ENCODE results near the gene FOCAD. TPM values are rescaled to one million over a fixed set of nuclear protein-coding genes. Genes with fewer than 3 reads are reported as not detected.
"Not testable (repeated sequence)": the region's sequence is repeated elsewhere in the genome, so short reads cannot be mapped to it uniquely, and the experiment has no call there.

Gene FOCAD
- total and polyA plus RNA-seq, 2 donors, result 12.7 to 32.3 TPM

GRCh38 chr9:20646656-20647055 lies 37.4 kb upstream of the FOCAD start:
- 97% methylated on average over 4 of the region's 4 CpGs for WGBS
- no peaks in the 10 kb centered on the region for H3K36me3 ChIP-seq (ENCODE audit: control insufficient read depth in 2 of 2, insufficient read depth in 2 of 2, low read length in 1 of 2)
- DNase-seq (ENCODE audit: low read depth in 6 of 9, low spot score in 9 of 9), result no peak

GRCh38 chr9:20649381-20649780 lies 34.7 kb upstream of the FOCAD start:
- no peak overlapping the region for H3K27ac ChIP-seq (ENCODE audit: low read depth in 1 of 2, low read length in 1 of 2)
- no peaks in the 10 kb centered on the region for H3K4me1 ChIP-seq (ENCODE audit: control insufficient read depth in 2 of 2, insufficient read depth in 2 of 2, low read length in 2 of 2)
- DNase-seq (ENCODE audit: low read depth in 6 of 9, low spot score in 9 of 9), result no peak
- no peaks in the 10 kb centered on the region for H3K36me3 ChIP-seq (ENCODE audit: control insufficient read depth in 2 of 2, insufficient read depth in 2 of 2, low read length in 1 of 2)
- H3K9me3 ChIP-seq (ENCODE audit: control insufficient read depth in 2 of 2, insufficient read depth in 1 of 2, low read length in 1 of 2), result no peaks in the 10 kb centered on the region
- 88% methylated on average over 1 of the region's 1 CpG for WGBS
- no peak overlapping the region for H3K4me3 ChIP-seq (ENCODE audit: low read length in 2 of 2)
- H3K27me3 ChIP-seq (ENCODE audit: control insufficient read depth in 2 of 2, insufficient read depth in 1 of 2, low read length in 1 of 2), result no peaks in the 10 kb centered on the region

More at GRCh38 chr9:20646656-20647055, 37.4 kb upstream of the FOCAD start:
- Histone ChIP-seq H3K4me1 (ENCODE audit: control insufficient read depth in 2 of 2, insufficient read depth in 2 of 2, low read length in 2 of 2) (no peaks in the 10 kb centered on the region), H3K27me3 (ENCODE audit: control insufficient read depth in 2 of 2, insufficient read depth in 1 of 2, low read length in 1 of 2) (no peaks in the 10 kb centered on the region), H3K27ac (ENCODE audit: low read depth in 1 of 2, low read length in 1 of 2) (no peak overlapping the region), H3K9me3 (ENCODE audit: control insufficient read depth in 2 of 2, insufficient read depth in 1 of 2, low read length in 1 of 2) (no peaks in the 10 kb centered on the region), H3K4me3 (ENCODE audit: low read length in 2 of 2) (no peak overlapping the region)

- Histone ChIP-seq H3K4me1 (ENCODE audit: control insufficient read depth in 2 of 2, insufficient read depth in 2 of 2, low read length in 2 of 2) (no peaks in the 10 kb centered on the region), H3K27ac (ENCODE audit: low read depth in 1 of 2, low read length in 1 of 2) (no peak overlapping the region), H3K27me3 (ENCODE audit: control insufficient read depth in 2 of 2, insufficient read depth in 1 of 2, low read length in 1 of 2) (no peaks in the 10 kb centered on the region), H3K4me3 (ENCODE audit: low read length in 2 of 2) (no peak overlapping the region), H3K9me3 (ENCODE audit: control insufficient read depth in 2 of 2, insufficient read depth in 1 of 2, low read length in 1 of 2) (no peaks in the 10 kb centered on the region), H3K36me3 (ENCODE audit: control insufficient read depth in 2 of 2, insufficient read depth in 2 of 2, low read length in 1 of 2) (no peaks in the 10 kb centered on the region)
- DNase-seq (ENCODE audit: low read depth in 6 of 9, low spot score in 9 of 9), result no peak
- 97% methylated on average over 4 of the region's 4 CpGs for WGBS
Observed at GRCh38 chr9:20650313-20650712, 33.7 kb upstream of the FOCAD start.

- no peaks in the 10 kb centered on the region for H3K36me3 ChIP-seq (ENCODE audit: control insufficient read depth in 2 of 2, insufficient read depth in 2 of 2, low read length in 1 of 2)
- no peak overlapping the region for H3K4me3 ChIP-seq (ENCODE audit: low read length in 2 of 2)
- H3K27me3 ChIP-seq (ENCODE audit: control insufficient read depth in 2 of 2, insufficient read depth in 1 of 2, low read length in 1 of 2), result no peaks in the 10 kb centered on the region
- no peaks in the 10 kb centered on the region for H3K4me1 ChIP-seq (ENCODE audit: control insufficient read depth in 2 of 2, insufficient read depth in 2 of 2, low read length in 2 of 2)
- no peak overlapping the region for H3K27ac ChIP-seq (ENCODE audit: low read depth in 1 of 2, low read length in 1 of 2)
- DNase-seq (ENCODE audit: low read depth in 6 of 9, low spot score in 9 of 9), result no peak
- no peaks in the 10 kb centered on the region for H3K9me3 ChIP-seq (ENCODE audit: control insufficient read depth in 2 of 2, insufficient read depth in 1 of 2, low read length in 1 of 2)
- 98% methylated on average over 4 of the region's 4 CpGs for WGBS
Observed at GRCh38 chr9:20650750-20651299, 33.2 kb upstream of the FOCAD start.

GRCh38 chr9:20651939-20652338 lies 32.1 kb upstream of the FOCAD start:
- no peaks in the 10 kb centered on the region for H3K9me3 ChIP-seq (ENCODE audit: control insufficient read depth in 2 of 2, insufficient read depth in 1 of 2, low read length in 1 of 2)
- no peak overlapping the region for H3K4me3 ChIP-seq (ENCODE audit: low read length in 2 of 2)
- no peaks in the 10 kb centered on the region for H3K4me1 ChIP-seq (ENCODE audit: control insufficient read depth in 2 of 2, insufficient read depth in 2 of 2, low read length in 2 of 2)
- no peaks in the 10 kb centered on the region for H3K27me3 ChIP-seq (ENCODE audit: control insufficient read depth in 2 of 2, insufficient read depth in 1 of 2, low read length in 1 of 2)
- no peak for DNase-seq (ENCODE audit: low read depth in 6 of 9, low spot score in 9 of 9)
- no peak overlapping the region for H3K27ac ChIP-seq (ENCODE audit: low read depth in 1 of 2, low read length in 1 of 2)
- 90% methylated on average over 4 of the region's 4 CpGs for WGBS
- H3K36me3 ChIP-seq (ENCODE audit: control insufficient read depth in 2 of 2, insufficient read depth in 2 of 2, low read length in 1 of 2), result no peaks in the 10 kb centered on the region

GRCh38 chr9:20658246-20658667 lies 25.8 kb upstream of the FOCAD start:
- H3K9me3 ChIP-seq (ENCODE audit: control insufficient read depth in 2 of 2, insufficient read depth in 1 of 2, low read length in 1 of 2); DNase-seq (ENCODE audit: low read depth in 6 of 9, low spot score in 9 of 9); H3K36me3 ChIP-seq (ENCODE audit: control insufficient read depth in 2 of 2, insufficient read depth in 2 of 2, low read length in 1 of 2); H3K4me1 ChIP-seq (ENCODE audit: control insufficient read depth in 2 of 2, insufficient read depth in 2 of 2, low read length in 2 of 2); H3K27me3 ChIP-seq (ENCODE audit: control insufficient read depth in 2 of 2, insufficient read depth in 1 of 2, low read length in 1 of 2): not testable (repeated sequence)
- Histone ChIP-seq H3K27ac (ENCODE audit: low read depth in 1 of 2, low read length in 1 of 2) (peak overlapping the region in 1 of 2 donors; percentile 55), H3K4me3 (ENCODE audit: low read length in 2 of 2) (peak overlapping the region; percentile 48 to 54)
- WGBS, result 64% methylated on average over 23 of the region's 27 CpGs

GRCh38 chr9:20658677-20659473 lies 25.2 kb upstream of the FOCAD start:
- no peaks in the 10 kb centered on the region for H3K36me3 ChIP-seq (ENCODE audit: control insufficient read depth in 2 of 2, insufficient read depth in 2 of 2, low read length in 1 of 2)
- DNase-seq (ENCODE audit: low read depth in 6 of 9, low spot score in 9 of 9), result peak in 4 of 9 donors; percentile 15 to 65 (median 18)
- H3K9me3 ChIP-seq (ENCODE audit: control insufficient read depth in 2 of 2, insufficient read depth in 1 of 2, low read length in 1 of 2), result no peaks in the 10 kb centered on the region
- peak overlapping the region in 1 of 2 donors; percentile 55 for H3K27ac ChIP-seq (ENCODE audit: low read depth in 1 of 2, low read length in 1 of 2)
- H3K4me3 ChIP-seq (ENCODE audit: low read length in 2 of 2), result peak overlapping the region; percentile 48 to 54
- 77% methylated on average over 13 of the region's 13 CpGs for WGBS
- no peaks in the 10 kb centered on the region for H3K27me3 ChIP-seq (ENCODE audit: control insufficient read depth in 2 of 2, insufficient read depth in 1 of 2, low read length in 1 of 2)
- H3K4me1 ChIP-seq (ENCODE audit: control insufficient read depth in 2 of 2, insufficient read depth in 2 of 2, low read length in 2 of 2), result peaks cover 0 to 9% of the 10 kb centered on the region in 2 donors

GRCh38 chr9:20659474-20659967 lies 24.5 kb upstream of the FOCAD start:
- no peak for DNase-seq (ENCODE audit: low read depth in 6 of 9, low spot score in 9 of 9)
- no peak overlapping the region for H3K27ac ChIP-seq (ENCODE audit: low read depth in 1 of 2, low read length in 1 of 2)
- WGBS, result 95% methylated on average over 2 of the region's 2 CpGs
- H3K36me3 ChIP-seq (ENCODE audit: control insufficient read depth in 2 of 2, insufficient read depth in 2 of 2, low read length in 1 of 2), result no peaks in the 10 kb centered on the region
- H3K9me3 ChIP-seq (ENCODE audit: control insufficient read depth in 2 of 2, insufficient read depth in 1 of 2, low read length in 1 of 2), result no peaks in the 10 kb centered on the region
- H3K4me3 ChIP-seq (ENCODE audit: low read length in 2 of 2), result no peak overlapping the region
- H3K27me3 ChIP-seq (ENCODE audit: control insufficient read depth in 2 of 2, insufficient read depth in 1 of 2, low read length in 1 of 2), result no peaks in the 10 kb centered on the region
- H3K4me1 ChIP-seq (ENCODE audit: control insufficient read depth in 2 of 2, insufficient read depth in 2 of 2, low read length in 2 of 2), result peaks cover 0 to 9% of the 10 kb centered on the region in 2 donors

GRCh38 chr9:20662156-20662555 lies 21.9 kb upstream of the FOCAD start:
- 90% methylated on average over 3 of the region's 3 CpGs for WGBS
- DNase-seq (ENCODE audit: low read depth in 6 of 9, low spot score in 9 of 9), result no peak
- Histone ChIP-seq H3K27me3 (ENCODE audit: control insufficient read depth in 2 of 2, insufficient read depth in 1 of 2, low read length in 1 of 2) (no peaks in the 10 kb centered on the region), H3K9me3 (ENCODE audit: control insufficient read depth in 2 of 2, insufficient read depth in 1 of 2, low read length in 1 of 2) (no peaks in the 10 kb centered on the region), H3K36me3 (ENCODE audit: control insufficient read depth in 2 of 2, insufficient read depth in 2 of 2, low read length in 1 of 2) (no peaks in the 10 kb centered on the region), H3K4me3 (ENCODE audit: low read length in 2 of 2) (no peak overlapping the region), H3K4me1 (ENCODE audit: control insufficient read depth in 2 of 2, insufficient read depth in 2 of 2, low read length in 2 of 2) (peaks cover 0 to 9% of the 10 kb centered on the region in 2 donors), H3K27ac (ENCODE audit: low read depth in 1 of 2, low read length in 1 of 2) (no peak overlapping the region)

Data from thymus (tissue), 11 donors.